MM.1S (cell line): Measurements from ENCODE around the gene CCZ1B.
"Not testable (repeated sequence)": the region's sequence is repeated elsewhere in the genome, so short reads cannot be mapped to it uniquely, and the experiment has no call there.

Source experiments
- DNase-seq: peaks from one replicate; pipeline ENCODE4 v3.0.0-alpha.2; 2015
- H2AFZ ChIP-seq: fragments of 300-600 bp; sonication (generic); 2 replicates; pipeline ENCODE4 v1.6.0; 2016; ENCODE audit warnings: antibody characterized with exemption, low read length
- H3F3A ChIP-seq: fragments of 300-600 bp; sonication (generic); 2 replicates; pipeline ENCODE4 v1.6.1; 2016; ENCODE audit warnings: mild to moderate bottlenecking, antibody characterized with exemption, low read length, moderate library complexity, mixed read lengths; ENCODE audit not compliant: insufficient read depth
- H3K27ac ChIP-seq: fragments of 300-600 bp; sonication (generic); 2 replicates; pipeline ENCODE4 v1.5.1; 2016; ENCODE audit warnings: mild to moderate bottlenecking, low read length
- H3K27me3 ChIP-seq: fragments of 300-600 bp; sonication (generic); replicated peaks from 2 replicates; pipeline ENCODE4 v1.6.0; 2016; ENCODE audit warnings: low read length; ENCODE audit not compliant: insufficient read depth
- H3K36me3 ChIP-seq: fragments of 300-600 bp; sonication (generic); replicated peaks from 2 replicates; pipeline ENCODE4 v1.6.1; 2016; ENCODE audit warnings: mild to moderate bottlenecking, low read length, mixed read lengths; ENCODE audit not compliant: insufficient read depth
- H3K4me1 ChIP-seq: fragments of 300-600 bp; sonication (generic); 2 replicates; pipeline ENCODE4 v1.6.1; 2016; ENCODE audit warnings: low read length, mixed read lengths
- H3K4me2 ChIP-seq: fragments of 300-600 bp; sonication (generic); 2 replicates; pipeline ENCODE4 v1.6.0; 2016; ENCODE audit warnings: low read depth, low read length
- H3K4me3 ChIP-seq: fragments of 300-600 bp; sonication (generic); 2 replicates; pipeline ENCODE4 v1.5.1; 2016; ENCODE audit warnings: low read length, mixed read lengths
- H3K79me2 ChIP-seq: fragments of 300-600 bp; sonication (generic); 2 replicates; pipeline ENCODE4 v1.6.1; 2016; ENCODE audit warnings: mixed run types, low read length, mixed read lengths
- H3K9ac ChIP-seq: fragments of 300-600 bp; sonication (generic); 2 replicates; pipeline ENCODE4 v1.6.1; 2016; ENCODE audit warnings: low read length, mixed read lengths
- H3K9me2 ChIP-seq: fragments of 300-600 bp; sonication (generic); replicated peaks from 2 replicates; pipeline ENCODE4 v1.6.1; 2016; ENCODE audit warnings: mild to moderate bottlenecking, low read length, mixed read lengths; ENCODE audit not compliant: insufficient read depth
- H3K9me3 ChIP-seq: fragments of 300-600 bp; sonication (generic); replicated peaks from 2 replicates; pipeline ENCODE4 v1.6.1; 2016; ENCODE audit warnings: mild to moderate bottlenecking, low read length, mixed read lengths; ENCODE audit not compliant: insufficient read depth
- H4K20me1 ChIP-seq: fragments of 300-600 bp; sonication (generic); 2 replicates; pipeline ENCODE4 v1.6.1; 2016; ENCODE audit warnings: mild to moderate bottlenecking, low read length, moderate library complexity, mixed read lengths; ENCODE audit not compliant: insufficient read depth
- TF ChIP-seq, protein P1 (sequence below): fragments of 300-600 bp; sonication (generic); IDR thresholded peaks from 2 replicates; pipeline ENCODE4 v1.5.1; 2016; ENCODE audit warnings: antibody characterized with exemption, low read length, mixed read lengths

CCZ1B gene

GRCh38 chr7:6826151-6826550 is at the start of gene CCZ1B:
Gene CCZ1B, minus strand, starts transcription at chr7:6826275. Its CDS starts 78 bp downstream, at chr7:6826197.
- H3K27me3 ChIP-seq, H4K20me1 ChIP-seq, H3F3A ChIP-seq, H3K4me2 ChIP-seq, H3K4me1 ChIP-seq, H3K36me3 ChIP-seq, H3K9me2 ChIP-seq, H3K9ac ChIP-seq, H3K79me2 ChIP-seq, H3K27ac ChIP-seq, H3K9me3 ChIP-seq: not testable (repeated sequence)
- Histone ChIP-seq H2AFZ (peak within 1 kb of the TSS; percentile 75; the same call in 1 of the 2 replicates), H3K4me3 (peak within 1 kb of the TSS; percentile 59)
- TF ChIP-seq, protein P1, sequence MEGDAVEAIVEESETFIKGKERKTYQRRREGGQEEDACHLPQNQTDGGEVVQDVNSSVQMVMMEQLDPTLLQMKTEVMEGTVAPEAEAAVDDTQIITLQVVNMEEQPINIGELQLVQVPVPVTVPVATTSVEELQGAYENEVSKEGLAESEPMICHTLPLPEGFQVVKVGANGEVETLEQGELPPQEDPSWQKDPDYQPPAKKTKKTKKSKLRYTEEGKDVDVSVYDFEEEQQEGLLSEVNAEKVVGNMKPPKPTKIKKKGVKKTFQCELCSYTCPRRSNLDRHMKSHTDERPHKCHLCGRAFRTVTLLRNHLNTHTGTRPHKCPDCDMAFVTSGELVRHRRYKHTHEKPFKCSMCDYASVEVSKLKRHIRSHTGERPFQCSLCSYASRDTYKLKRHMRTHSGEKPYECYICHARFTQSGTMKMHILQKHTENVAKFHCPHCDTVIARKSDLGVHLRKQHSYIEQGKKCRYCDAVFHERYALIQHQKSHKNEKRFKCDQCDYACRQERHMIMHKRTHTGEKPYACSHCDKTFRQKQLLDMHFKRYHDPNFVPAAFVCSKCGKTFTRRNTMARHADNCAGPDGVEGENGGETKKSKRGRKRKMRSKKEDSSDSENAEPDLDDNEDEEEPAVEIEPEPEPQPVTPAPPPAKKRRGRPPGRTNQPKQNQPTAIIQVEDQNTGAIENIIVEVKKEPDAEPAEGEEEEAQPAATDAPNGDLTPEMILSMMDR = peak; percentile 19; the same call in 1 of the 2 replicates
- DNase-seq = peak; percentile 83

GRCh38 chr7:6875022-6875421 is 48.9 kb upstream of the CCZ1B start:
- not testable (repeated sequence) for H3K27ac ChIP-seq, H3K4me1 ChIP-seq, H4K20me1 ChIP-seq, H3K36me3 ChIP-seq, H3K9ac ChIP-seq, H3K9me2 ChIP-seq, H3F3A ChIP-seq, H3K27me3 ChIP-seq, H3K4me2 ChIP-seq, DNase-seq, H2AFZ ChIP-seq, H3K4me3 ChIP-seq, H3K9me3 ChIP-seq, H3K79me2 ChIP-seq

DNA sequence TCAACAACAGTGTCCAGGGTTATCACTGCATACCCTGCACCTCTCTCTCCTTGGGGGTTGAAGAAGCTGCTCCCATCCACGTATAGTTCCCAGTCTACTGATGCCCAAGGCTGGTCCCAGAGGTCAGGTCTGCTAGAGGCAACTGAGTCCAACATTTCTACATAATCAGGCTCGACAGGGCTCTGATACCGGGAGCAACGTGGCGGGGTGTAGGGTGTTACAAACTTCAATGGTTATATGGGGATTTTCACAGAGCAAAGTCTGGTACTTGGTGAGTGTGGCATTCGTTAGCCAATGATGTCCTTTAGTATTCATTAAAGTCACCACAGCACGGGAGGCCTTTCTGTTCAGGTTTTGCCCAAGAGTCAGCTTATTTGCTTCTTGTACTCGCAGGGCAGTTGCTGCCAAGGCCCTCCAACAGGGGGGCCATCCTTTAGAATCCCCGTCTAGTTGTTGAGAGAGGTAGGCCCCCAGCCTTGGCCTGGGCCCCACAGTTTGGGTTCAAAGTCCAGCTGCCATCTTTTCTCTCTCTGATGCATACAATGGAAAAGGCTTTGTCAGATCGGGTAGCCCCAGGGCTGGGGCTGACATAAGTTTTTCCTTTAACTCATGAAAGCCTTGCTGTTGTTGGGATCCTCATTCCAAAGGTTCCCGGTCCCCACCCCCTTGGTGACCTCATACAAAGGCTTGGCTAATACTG is 46.3 kb upstream of the CCZ1B start:
- H2AFZ ChIP-seq, H3K27me3 ChIP-seq, H3K27ac ChIP-seq, H3F3A ChIP-seq, H3K9me2 ChIP-seq, H3K9me3 ChIP-seq, H3K4me3 ChIP-seq, H3K79me2 ChIP-seq, H3K4me1 ChIP-seq, H3K36me3 ChIP-seq, H3K4me2 ChIP-seq, H3K9ac ChIP-seq, H4K20me1 ChIP-seq, DNase-seq: not testable (repeated sequence)

DNA sequence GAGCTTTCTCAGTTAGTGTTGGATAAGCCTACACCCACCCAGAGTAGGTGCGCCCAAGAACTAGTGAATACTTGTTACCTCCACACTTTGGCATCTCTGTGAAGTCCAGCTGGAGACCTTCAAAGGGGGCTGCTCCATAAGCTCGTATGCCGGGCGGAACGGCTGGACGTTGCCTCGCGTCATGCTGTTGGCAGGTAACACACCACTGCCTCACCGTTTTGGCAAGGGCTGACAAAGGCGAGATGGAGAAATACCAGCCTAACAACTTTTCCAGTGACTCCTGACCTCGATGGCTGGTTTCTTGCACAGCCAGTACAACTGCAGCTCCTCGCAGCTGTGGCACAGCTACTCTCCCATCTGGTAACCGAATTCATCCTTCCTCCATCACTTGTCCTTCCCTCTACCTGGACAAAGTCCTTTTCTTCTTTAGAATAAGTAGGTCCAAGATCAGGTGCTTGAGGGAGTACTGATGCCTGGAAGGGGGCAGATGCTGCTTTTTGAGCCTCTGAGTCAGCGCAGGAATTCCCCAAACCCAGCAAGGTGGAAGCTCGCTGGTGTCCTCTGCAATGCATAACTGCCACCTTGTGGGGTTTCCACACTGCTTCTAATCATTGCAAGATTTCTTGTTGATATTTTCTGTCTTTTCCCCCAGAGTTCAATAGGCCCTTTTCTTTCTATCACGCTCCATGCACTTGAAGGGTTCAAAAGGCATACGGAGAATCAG is 45.5 kb upstream of the CCZ1B start:
- H3K9me3 ChIP-seq, H3K79me2 ChIP-seq, H3K4me2 ChIP-seq, H3K27me3 ChIP-seq, H3K4me3 ChIP-seq, H3K27ac ChIP-seq, H3K9me2 ChIP-seq, H2AFZ ChIP-seq, H3K9ac ChIP-seq, H3K4me1 ChIP-seq, H3F3A ChIP-seq, H4K20me1 ChIP-seq, DNase-seq, H3K36me3 ChIP-seq: not testable (repeated sequence)

- not testable (repeated sequence) for DNase-seq, H3K9ac ChIP-seq, H3K4me3 ChIP-seq, H3K9me2 ChIP-seq, H3K27me3 ChIP-seq, H3K4me1 ChIP-seq, H4K20me1 ChIP-seq, H3K4me2 ChIP-seq, H2AFZ ChIP-seq, H3K79me2 ChIP-seq, H3K9me3 ChIP-seq, H3F3A ChIP-seq, H3K27ac ChIP-seq, H3K36me3 ChIP-seq
These were observed 38.7 kb upstream of the CCZ1B start for GRCh38 chr7:6864751-6865150.

DNA sequence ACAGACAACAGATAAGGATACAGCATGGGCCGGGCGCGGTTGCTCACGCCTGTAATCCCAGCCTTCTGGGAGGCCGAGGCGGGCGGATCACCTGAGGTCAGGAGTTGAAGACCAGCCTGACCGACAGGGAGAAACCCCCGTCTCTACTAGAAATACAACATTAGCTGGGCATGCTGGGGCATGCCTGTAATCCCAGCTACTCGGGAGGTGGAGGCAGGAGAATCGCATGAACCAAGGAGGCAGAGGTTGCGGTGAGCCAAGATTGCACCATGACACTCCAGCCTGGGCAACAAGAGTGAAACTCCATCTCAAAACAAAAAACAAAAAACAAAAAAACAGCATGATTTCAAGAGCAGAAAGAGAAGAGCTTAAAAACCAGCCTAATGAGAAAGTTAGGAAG is 38.1 kb upstream of the CCZ1B start:
- not testable (repeated sequence) for H3K4me3 ChIP-seq, H3K4me2 ChIP-seq, H3F3A ChIP-seq, H4K20me1 ChIP-seq, H2AFZ ChIP-seq, H3K9me3 ChIP-seq, H3K79me2 ChIP-seq, H3K27me3 ChIP-seq, H3K4me1 ChIP-seq, H3K36me3 ChIP-seq, H3K27ac ChIP-seq, H3K9me2 ChIP-seq, DNase-seq, H3K9ac ChIP-seq

DNA sequence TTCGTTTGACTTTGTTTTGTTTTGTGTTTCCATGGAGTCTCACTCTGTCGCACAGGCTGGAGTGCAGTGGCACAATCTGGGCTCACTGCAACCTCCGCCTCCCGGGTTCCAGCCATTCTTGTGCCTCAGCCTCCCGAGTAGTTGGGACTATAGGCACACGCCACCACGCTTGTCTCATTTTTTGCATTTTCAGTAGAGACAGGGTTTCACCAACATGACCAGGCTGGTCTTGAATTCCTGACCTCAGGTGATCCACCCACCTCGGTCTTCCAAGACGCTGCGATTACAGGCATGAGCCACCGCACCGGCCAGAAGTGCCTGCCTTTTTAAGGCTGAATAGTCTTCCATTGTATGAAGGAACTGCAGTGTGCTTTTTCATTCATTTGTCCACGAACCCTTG is 36.8 kb upstream of the CCZ1B start:
- not testable (repeated sequence) for H3F3A ChIP-seq, H3K4me1 ChIP-seq, H3K36me3 ChIP-seq, H3K27me3 ChIP-seq, H3K79me2 ChIP-seq, H3K9me3 ChIP-seq, H3K4me3 ChIP-seq, H3K27ac ChIP-seq, H3K4me2 ChIP-seq, DNase-seq, H2AFZ ChIP-seq, H3K9ac ChIP-seq, H4K20me1 ChIP-seq, H3K9me2 ChIP-seq
